HG03159 (cell line): ENCODE results near the gene RBFOX1.

ENCODE experiments used
- ATAC-seq: cut with Tn5 transposase; IDR thresholded peaks from one replicate; pipeline ENCODE4 v1.9.1; 2021; ENCODE audit warnings: mild to moderate bottlenecking, moderate library complexity; ENCODE audit not compliant: unreplicated experiment

RBFOX1 gene

DNA sequence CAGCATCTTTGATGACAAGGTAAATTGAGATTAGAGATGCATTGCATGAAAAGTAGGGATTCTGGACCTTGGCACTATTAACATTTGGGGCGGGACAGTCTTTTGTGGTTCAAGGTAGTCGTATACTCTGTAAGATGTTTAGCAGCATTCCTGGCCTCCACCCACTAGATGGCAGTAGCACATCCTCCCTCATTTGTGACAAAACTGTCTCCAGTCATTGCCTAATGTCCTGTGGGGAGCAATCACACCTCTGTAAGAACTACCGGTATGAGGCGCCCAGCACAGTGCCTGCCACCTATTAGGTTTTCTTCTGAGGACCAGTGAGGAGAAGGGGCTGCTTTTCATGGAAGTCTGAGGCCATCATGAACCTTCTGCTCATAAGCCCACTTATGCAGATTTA lies 180.8 kb downstream of the RBFOX1 start:
- ATAC-seq, result no peak

DNA sequence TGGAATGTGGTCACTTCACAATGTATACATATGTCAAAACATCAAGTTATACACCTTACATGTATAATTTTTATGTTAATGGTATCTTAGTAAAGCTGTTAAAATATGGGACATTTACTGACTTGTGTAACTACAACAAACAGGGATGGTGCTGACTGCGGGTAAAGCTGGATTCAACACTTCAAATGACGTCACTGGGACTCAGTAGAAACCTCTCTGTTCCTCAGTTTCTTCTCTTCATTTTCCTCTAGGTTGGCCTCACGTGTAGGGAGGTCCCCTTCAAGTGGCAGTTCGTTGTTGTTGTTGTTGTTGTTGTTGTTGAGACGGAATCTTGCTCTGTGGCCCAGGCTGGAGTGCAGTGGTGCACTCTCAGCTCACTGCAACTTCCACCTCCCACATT lies 182.9 kb downstream of the RBFOX1 start:
- ATAC-seq, result no peak

DNA sequence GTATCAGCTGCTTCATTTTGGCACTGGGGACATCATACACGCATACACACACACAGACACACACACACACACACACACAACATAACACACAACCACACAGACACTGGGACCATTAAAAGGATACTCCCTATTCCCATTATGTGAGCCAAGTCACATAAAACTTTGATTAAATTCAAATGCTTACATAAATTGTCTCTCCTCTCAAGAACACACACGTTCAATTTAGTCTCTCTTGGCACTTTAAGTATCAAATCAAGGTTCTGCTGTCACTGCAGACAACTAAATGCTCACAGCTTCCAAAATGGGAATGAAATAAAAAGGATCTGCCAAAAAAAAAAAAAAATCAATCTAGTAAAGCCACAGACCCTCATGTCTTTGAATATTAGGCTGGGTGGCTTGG lies 184.9 kb downstream of the RBFOX1 start:
- ATAC-seq, result no peak

DNA sequence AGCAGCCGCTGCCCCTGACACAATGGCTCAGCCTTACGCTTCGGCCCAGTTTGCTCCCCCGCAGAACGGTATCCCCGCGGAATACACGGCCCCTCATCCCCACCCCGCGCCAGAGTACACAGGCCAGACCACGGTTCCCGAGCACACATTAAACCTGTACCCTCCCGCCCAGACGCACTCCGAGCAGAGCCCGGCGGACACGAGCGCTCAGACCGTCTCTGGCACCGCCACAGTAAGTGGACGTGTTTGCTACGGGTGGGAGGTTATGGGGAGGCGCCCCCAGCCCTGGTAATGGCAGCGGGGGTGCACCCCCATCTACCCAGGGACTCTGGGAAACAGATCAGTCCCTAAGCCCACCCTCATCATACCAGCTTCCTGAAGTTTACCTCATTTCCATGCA lies 185.5 kb downstream of the RBFOX1 start:
- ATAC-seq, result no peak

DNA sequence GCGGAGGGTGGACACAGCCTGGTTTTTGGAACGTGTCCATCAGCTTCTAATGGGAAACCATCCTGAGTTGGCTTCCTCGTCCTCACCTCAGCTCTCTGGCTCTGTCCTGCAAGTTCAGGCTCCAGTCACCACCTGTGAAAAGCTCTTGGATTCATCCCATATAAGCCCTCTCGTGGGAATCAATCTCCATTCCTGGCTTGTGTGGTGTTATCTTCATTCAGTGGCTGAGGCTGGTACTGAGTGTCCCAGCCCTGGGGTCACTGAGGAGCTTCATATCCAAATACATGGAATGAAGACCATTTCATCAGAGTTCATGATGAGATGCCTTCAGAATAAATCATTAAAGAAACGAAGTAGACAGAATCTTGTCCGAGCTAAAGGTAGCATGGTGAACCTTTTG lies 189.2 kb downstream of the RBFOX1 start:
- ATAC-seq, result no peak

DNA sequence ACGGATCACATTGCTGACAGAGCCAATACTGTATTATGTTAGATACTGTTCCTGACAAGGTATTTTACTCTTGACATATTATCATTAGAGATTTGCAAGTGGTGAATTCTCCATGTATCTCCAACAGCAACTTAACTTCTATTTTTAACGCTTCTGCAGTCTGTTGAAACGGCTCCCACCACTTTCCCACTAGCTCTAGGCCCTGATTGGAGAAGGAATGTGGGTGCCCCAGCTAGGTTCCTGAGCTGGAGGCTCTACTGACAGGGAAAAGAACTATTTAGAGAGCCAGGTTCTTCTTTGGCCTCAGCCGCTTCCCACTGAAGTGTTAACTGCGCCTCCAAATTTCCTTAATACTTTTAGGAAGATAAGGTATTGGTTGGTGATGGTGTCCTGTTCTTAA lies 191.8 kb downstream of the RBFOX1 start:
- no peak for ATAC-seq

DNA sequence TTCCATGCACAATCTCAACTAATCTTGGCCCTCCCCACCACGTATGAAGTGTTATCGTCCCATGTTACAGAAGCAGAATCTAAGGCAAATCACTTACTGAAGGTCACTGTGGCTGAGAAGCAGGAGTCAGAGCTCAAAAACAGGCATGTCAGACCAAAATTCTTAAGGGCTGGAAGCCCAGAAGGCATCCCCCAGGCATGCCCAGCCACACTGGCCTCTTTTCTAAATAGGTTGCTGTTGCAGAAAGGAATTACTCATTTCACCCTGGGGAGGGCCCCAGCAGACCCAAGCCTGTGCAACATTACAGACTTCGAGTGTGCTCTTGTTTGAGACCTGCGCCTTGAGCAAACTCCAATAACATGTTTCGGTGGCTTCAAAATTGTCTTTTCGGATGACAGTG lies 194.1 kb downstream of the RBFOX1 start:
- ATAC-seq, result no peak

DNA sequence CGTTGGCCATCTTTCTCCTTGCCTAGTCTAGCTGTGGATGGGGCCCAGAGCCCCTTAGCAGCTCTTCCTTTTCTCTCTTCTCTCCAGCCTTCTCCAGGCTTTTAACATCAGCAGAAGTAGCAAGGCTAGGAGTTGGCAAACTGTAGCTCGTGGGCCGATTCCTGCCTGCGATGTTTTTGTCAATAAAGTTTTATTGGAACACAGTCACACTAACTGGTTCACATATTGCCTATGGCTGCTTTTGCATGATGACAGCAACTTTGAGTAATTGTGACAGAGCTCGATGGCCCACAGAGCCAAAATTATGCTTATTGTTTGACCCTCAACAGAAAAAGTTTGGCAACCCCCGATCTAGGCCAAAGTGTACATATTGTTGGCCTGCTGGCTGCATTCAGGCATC lies 199.9 kb downstream of the RBFOX1 start:
- no peak for ATAC-seq

DNA sequence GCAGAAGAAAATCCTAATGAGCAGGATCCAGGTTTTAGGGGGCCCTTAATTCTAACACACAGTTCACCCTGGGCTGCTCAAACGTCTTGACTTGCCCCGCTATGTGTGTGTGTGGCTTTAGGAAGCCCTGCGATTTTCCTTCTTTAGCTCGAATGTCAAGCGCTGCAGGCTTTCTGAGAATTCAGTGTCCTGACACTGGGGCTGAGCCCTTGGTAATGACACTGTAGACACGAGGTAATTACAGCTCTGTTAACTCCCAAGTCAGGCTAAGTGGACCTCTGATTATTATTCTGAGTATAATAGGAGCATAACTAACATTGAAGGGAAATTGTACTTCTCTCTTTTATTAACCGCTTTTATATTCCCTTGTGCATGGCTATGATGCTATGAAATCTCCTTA lies 202.1 kb downstream of the RBFOX1 start:
- no peak for ATAC-seq

DNA sequence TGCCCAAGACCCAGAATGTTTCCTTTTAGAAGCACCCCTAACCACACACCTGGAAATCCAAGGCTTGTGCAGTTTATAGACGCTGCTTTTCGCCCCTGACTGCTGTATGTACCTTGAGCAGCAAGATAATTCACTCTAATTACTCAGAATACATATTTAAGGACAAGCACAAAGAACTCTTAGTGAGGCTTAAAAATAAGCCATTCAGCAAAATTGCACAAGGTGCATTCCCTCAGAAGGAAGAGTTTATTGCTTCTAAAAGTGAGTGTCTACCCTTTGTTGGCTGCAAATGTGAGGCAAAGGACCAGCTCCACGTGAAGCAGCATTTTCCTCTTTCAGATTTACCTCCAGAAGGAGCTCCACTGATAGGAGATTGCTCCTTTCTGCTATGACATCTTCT lies 208.4 kb downstream of the RBFOX1 start:
- no peak for ATAC-seq

DNA sequence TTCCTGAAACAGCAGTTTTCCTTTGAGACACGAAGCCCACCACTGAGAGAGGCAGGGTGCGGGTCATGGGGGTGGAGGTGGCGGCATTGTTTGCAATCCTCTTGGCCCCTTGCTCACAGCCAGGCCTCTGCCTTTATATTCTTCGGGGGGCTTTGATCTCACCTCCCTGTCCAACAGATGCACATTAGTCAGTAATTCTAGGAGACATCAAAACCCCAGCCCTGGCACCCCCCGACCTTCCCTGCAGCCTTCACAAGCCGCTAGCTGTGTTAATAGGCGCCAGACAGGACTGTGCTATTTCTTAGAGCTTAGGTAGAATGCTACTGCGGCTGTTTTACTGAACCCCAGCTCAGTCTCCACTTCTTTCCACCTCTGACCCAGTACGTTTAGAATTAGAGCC lies 212.6 kb downstream of the RBFOX1 start:
- ATAC-seq, result no peak

DNA sequence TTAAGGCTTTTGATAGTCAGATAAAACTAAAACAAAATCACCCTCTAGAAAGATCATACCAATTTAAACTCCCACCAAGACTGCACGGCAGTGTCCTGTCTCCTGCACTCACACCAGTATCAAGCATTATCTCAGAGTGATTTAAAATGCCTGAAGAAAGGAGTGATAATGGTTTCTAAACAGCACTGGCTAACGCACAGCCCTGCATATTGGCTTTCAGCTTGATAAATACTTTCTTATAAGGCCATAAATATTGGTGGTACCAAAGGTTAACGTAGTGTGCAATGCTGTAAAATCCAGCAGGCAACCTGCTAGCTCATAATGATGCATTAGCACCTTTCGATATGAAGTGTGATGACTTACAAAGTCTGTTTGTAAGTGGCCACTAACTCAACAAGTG lies 214.3 kb downstream of the RBFOX1 start:
- ATAC-seq, result no peak

DNA sequence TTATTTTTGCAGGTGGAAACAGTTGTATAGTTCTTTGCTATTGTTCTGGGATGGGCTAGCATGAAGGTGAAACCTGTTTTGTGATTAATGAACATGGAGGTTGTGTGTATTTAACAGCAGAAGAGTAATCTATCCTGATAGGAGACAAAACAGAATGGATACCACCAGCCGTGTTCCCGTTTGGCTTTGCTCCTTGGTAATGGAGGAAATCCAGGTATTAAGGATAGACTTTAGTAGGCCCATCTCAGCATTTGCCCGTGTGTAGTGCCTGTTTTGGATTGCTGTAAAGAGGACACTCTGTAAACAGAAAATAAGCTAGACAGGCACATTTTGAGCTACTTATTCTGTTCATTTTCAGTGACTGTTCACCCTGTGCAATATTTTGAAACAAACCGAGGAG lies 215.1 kb downstream of the RBFOX1 start:
- no peak for ATAC-seq

DNA sequence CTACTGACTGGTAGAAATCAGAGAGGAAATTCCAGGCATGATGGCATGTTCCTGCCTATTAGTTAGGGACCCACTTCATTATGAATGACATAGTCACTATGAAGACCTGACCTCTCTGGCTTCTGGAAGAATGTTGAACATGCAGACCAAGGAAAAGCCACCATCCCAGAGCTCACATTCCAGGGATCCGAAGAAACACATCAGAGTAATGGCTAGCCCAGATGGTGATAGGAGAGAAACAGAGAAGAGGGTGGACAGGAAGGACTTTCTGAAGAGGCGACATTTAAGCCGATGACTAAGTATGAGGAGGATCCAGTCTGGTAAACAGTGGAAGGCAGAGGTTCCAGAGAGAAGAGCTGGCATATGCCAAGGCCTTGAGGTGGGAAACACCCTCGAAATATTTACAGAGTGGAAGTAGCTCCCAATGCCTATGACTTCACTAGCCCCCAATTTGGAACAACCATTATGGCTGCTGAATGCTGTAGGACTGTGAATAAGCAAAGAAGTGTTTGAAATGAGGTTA lies 216.2 kb downstream of the RBFOX1 start:
- no peak for ATAC-seq

DNA sequence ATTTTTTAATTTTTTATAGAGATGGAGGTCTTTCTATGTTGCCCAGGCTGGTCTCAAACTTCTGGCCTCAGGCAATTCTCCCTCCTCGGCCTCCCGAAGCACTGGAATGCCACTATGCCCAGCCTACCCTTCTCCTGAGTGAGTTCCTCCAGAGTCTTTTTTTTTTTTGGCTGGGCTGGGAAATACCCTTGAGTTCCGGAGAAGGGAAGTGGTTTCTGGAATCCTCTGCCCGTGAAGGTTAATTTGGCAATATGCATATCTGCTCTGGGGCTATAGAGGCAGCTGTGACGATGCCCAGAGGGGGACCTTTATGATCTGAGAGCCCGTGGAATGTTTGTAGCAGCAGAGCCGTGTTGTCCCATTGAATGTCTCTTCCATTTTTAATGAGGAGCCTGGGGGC lies 217.5 kb downstream of the RBFOX1 start:
- ATAC-seq, result no peak

DNA sequence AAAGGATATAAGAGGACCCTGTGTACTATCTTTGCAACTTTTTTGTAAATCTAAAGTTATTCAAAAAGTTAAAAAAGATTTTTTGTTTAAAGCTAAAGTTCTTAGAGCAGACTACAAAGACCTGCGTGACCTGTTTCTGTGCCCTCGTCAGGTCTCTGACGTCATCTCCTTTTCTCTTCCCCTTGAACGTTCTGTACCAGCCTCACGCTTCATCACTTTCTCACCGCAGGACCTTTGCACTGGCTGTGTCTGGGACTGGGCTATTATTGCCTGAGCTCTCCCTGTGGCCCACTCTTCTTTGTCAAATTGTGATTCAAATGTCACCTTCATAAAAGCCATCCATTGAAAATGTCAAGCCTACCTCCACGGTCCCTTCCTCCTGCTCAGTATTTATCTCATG lies 222.8 kb downstream of the RBFOX1 start:
- no peak for ATAC-seq

DNA sequence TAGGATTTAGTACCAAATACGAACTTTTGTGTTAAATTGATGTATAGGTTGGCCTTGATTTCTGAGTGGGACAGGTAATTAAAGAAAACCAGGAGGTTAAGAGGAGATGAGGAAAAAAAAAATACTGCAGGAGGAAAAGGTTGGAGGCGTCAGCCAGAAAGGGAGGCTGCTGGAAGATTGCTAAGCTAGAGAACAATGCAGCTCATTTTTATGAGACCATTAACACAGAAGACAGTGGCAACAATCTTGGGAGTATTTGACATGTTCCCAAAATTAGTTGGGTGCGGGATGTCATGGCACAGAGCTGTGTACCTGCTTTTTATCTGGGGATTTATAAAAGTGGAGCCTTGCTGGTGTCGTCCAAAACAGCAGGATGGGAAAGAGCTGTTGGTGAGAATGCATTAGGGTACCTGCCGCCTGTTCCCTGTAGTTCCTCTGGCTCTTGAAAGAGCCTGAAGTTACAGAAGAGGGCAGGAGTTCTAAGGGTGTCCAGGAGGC lies 229.3 kb downstream of the RBFOX1 start:
- no peak for ATAC-seq

DNA sequence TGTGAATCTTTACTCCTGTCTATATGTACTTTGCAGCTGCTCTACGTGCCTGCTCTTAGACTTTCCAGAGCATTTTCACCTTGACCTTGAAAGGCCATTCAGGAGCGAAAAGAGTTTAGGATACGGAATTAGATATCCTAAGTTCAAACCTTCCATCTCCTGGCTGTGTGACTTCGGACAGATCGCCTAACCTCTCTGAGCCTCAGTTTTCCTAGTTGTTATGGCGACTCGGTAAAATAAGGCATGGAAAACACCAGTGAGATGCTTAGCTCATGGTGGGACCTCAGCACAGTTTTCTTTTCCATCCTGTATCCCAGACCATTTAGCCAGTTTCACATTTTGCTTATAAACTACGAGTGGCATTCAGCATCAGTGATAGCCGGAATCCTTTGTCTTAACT lies 233.7 kb downstream of the RBFOX1 start:
- no peak for ATAC-seq

DNA sequence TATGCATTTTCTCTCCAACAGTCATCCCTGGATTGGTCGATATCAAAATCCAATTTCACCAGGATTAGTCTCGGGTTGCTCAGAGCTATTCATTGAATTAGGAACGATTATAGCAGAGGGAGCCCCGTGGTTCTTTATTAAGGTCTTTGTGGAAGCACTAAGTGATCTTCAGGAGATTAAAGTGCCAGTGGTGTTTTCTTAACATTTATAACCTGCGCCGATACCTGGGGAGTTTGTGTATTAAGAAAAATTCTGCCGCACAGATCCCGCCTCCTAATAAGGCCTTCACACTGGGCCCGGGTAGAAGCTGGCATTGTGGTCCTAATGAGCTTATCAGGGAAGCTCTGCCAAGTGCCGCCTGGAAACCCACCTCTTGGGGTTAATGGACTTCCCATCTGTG lies 238.7 kb downstream of the RBFOX1 start:
- no peak for ATAC-seq

DNA sequence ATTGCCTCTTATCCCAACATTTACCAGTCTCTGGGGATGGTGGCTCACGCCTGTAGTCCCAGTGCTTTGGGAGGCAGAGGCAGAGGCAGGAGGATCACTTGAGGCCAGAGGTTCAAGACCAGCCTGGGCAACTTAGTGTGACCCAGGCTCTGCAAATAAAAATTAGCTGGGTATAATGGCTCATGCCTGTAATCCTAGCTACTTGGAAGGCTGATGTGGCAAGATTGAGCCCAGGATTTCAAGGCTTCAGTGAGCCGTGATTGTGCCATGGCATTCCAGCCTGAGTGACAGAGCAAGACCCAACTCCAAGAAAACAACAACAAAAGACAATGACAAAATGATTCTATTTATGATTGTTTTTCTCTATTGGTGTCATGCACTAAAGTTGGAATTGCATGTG lies 244.9 kb downstream of the RBFOX1 start:
- ATAC-seq, result no peak

DNA sequence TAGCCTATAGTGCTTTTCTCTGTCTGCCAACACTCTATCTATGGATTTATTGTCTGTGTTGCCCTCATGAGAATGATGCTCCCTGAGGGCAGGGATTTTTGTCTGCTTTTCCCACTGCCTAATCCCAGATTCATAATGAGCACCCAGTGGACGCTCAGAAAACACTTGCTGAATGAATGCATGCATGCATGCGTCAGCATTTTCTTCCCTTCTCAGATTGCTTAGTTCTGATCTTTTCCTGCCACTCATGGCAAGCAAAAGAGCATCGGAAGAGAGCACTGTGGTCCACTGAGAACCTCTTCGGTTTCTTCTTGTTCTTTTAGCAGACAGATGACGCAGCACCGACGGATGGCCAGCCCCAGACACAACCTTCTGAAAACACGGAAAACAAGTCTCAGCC lies 246.8 kb downstream of the RBFOX1 start:
- no peak for ATAC-seq

DNA sequence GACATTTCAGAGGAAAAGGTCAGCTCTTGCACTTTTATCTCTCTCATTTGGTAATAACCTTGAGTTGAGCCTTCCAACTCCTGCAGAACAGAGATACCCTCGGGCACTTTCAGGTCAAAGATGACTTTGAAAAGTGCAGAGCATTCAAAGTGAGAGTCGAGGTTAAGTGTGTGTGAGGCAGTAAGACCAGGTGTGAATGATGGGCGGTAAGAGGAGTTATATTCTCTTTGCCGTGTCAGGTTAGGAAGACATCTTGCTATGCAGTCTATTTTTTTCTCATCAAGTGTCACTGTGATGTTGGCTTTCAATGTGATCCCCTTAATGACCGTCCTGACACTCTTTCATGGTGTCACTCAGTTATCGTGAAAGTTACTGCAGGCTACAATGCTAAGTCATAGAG lies 248.5 kb downstream of the RBFOX1 start:
- ATAC-seq, result no peak

DNA sequence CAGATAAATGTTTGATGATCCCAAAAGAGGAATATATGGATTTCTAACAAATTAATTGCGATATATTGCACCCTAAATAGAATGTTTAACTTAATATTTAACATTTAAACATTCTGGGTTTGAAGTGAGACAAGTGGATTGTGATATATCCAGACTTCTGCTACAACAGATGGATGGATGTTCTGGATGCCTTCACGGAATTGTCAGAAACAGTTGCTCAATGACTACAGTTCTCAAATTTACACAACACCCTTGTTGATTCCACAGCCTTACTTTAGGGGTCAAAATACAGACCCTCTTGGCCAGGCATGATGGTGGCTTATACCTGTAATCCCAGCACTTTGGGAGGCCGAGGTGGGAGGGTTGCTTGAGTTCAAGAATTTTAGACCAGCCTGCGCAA lies 250.8 kb downstream of the RBFOX1 start:
- ATAC-seq, result no peak

DNA sequence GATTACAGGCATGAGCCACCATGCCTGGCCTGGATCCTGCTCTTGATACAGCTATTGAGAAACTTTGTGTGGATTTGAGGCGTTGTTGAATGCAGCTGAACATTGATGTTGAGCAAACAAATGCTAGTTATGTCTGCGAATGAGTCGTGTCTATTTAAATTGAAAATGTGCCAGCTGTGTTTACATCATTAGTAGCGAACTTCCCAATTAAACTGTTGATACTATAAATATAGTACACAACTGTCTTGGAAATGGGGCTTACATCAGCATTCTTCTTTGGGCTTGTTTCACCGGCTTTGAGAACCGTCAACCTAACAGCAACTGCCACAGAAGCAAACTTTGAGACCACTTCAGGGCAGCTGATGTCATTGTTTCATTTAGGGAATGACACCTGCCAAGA lies 251.9 kb downstream of the RBFOX1 start:
- ATAC-seq, result no peak
